ENCODE data around the gene TNNI2.

The TNNI2 gene

DNA sequence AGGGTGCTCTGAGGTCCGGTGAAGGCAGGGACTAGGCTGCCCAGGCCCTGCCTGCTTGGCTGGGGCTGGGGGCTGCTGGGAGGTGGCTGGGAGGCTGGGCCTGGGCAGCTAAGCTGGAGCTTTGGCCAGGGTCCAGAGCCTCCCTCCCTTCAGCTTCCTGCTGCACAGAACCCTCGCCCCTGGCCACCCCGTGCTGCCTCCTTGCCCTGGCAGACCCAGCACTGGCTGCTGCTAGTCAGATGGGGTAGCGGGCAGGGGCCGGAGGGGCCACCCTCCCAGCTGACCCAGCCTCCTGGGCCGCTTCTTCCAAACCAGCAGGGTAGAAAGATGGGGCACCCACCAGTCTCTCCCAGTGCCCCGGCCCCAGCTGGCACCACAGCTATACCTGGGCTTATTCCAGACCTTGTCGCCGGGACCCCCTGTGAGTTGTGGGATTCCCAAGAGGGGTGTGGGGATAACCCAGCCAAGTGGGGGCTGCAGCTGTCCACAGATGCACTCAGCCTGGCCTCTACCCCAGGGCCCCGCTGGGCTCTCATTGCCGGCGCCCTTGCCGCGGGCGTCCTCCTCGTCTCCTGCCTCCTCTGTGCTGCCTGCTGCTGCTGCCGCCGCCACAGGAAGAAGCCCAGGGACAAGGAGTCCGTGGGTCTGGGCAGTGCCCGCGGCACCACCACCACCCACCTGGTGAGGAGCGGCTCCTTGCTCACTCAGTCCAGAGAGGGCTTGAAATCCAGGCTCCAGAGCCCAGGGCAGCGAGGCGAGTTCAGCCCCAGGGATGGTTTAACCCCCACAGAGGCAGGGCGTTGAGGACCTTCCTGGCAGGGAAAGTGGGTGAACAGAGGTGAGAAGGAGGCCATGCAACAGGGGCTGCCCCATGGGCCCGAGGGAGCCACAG lies 3.8 kb upstream of the TNNI2 start, which contains the start of gene SYT8:
Gene SYT8, plus strand, starts transcription at position 212 of the 892 bp plus-strand sequence. Its CDS starts 116 bp downstream, at position 328.
- DNase-seq (ENCODE audit: low read depth): no peak

DNA sequence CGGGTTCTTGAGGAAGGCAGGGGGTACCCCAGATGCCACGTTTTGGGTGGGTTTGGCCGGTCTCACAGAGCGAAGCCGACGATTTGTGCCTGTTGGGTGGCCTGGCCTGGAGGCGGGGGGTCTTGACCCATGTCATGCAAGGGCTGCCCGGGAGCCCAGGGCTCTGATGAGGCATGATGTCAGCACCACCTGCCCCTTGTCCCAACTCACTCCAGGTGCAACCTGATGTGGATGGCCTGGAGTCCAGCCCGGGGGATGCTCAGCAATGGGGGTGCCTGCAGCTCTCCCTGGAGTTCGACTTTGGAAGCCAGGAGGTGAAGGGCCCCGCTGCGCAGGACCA lies 3.1 kb upstream of the TNNI2 start:
- no peak for DNase-seq (ENCODE audit: low read depth)

DNA sequence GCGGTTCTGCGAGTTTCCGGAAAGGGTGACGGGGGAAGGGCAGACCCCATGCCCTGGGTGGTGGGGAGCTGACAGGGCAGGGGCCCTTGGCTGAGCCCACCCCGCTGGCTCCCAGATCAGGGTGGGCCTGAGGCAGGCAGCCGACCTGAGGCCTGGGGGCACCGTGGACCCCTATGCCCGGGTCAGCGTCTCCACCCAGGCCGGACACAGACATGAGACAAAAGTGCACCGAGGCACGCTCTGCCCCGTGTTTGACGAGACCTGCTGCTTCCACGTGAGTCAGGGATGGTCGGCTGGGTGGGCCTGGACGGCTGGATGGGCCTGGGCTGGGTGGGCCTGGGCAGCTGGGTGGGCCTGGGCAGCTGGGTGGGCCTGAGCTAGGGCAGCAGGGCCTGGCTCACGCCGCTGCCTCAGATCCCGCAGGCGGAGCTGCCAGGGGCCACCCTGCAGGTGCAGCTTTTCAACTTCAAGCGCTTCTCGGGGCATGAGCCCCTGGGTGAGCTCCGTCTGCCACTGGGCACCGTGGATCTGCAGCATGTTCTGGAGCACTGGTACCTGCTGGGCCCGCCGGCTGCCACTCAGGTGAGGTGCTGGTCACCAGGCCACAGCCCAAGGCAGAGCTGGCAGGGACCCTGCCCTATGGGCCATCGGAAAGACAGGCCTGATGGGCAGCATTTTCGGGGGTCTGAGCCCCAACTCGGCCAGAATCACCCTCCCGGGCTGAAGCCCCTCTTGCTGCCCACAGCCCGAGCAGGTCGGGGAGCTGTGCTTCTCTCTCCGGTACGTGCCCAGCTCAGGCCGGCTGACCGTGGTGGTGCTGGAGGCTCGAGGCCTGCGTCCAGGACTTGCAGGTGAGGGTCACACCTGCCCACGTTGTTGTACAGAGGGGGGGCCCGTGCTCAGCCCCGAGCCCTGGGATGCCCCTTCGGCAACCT lies 2.5 kb upstream of the TNNI2 start:
- no peak for DNase-seq (ENCODE audit: low read depth)

DNA sequence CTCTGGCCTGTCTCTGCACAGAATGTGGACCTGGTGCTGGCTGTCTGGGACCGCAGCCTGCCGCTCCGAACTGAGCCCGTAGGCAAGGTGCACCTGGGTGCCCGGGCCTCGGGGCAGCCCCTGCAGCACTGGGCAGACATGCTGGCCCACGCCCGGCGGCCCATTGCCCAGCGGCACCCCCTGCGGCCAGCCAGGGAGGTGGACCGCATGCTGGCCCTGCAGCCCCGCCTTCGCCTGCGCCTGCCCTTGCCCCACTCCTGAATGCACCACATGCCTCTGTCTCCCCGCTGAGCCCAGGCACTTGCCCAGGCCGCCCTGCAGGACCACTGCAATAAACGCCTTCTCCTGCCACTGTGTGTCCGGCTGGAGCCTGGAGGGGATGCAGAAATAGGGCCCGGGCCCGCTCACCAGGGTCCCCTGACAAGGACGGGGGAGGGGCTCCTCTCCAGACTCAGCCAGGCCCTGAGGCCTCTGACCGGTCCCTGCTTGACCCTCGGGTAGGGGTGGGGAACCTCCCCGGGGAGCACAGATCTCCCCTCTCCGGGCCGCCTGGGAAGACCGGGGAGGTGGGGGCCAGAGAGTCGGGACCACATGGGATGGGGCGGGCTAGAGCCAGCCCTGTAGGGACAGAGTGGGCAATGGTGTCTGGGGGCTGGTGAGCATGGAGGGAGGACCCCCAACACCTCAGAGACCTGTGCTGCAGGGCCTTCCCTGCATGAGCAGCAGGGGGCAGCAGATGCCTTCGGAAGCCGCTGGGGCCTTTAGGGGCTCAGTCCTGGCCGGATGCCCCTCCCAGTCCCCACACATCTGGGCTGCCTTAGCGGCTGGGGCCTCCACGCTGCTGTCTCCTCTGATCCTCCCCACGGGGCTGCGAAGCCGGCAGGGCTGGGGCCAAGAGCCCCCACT lies 1.4 kb upstream of the TNNI2 start:
- peak; percentile 79 for DNase-seq (ENCODE audit: low read depth)

DNA sequence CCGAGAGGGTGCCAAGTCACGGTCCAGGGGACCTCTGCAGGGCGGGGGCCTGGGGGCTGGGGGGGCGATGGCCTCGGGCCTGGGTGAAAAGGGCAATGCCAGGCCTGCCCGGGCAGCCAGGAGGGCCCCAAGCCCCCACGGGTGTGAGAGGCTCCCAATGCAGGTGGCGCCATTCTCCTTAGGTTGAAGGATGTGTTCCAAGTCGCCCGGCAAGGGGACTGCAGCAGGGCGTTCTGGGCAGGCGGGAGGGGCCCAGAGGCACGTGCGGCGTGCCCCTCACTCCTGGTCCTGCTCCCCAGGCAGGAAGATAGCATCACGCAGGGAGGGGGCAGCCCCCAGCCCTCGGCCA lies 730 bp upstream of the TNNI2 start:
- no peak for DNase-seq (ENCODE audit: low read depth)

GRCh38 chr11:1839204-1839923 lies 583 bp downstream of the TNNI2 start:
- DNase-seq (ENCODE audit: low read depth): no peak

- no peak for DNase-seq (ENCODE audit: low read depth)
Observed at GRCh38 chr11:1839924-1840779, 1.4 kb downstream of the TNNI2 start.

DNA sequence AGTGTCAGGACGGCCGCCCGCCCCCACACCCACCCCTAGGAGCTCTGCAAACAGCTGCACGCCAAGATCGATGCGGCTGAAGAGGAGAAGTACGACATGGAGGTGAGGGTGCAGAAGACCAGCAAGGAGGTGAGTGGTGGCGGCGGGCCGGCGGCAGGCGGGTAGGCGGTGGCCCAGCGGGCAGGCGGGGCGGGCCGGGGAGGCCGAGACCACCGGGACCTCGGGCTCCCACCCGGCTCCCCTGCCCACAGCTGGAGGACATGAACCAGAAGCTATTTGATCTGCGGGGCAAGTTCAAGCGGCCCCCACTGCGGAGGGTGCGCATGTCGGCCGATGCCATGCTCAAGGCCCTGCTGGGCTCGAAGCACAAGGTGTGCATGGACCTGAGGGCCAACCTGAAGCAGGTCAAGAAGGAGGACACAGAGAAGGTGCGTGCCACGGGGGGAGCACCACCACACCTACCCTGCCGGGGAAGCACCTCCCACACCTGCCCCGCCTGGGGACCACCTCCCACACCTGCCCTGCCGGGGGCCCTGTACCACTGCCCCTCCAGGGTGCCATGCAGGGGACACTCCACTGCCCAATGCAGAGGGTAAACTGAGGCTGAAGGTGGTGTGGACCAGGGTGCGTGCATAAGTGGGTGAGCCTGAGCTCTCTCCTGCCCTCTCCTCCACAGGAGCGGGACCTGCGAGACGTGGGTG lies 2.1 kb downstream of the TNNI2 start:
- no peak for DNase-seq (ENCODE audit: low read depth)

- DNase-seq (ENCODE audit: low read depth): no peak
Observed at GRCh38 chr11:1841511-1842148, 2.8 kb downstream of the TNNI2 start.

DNA sequence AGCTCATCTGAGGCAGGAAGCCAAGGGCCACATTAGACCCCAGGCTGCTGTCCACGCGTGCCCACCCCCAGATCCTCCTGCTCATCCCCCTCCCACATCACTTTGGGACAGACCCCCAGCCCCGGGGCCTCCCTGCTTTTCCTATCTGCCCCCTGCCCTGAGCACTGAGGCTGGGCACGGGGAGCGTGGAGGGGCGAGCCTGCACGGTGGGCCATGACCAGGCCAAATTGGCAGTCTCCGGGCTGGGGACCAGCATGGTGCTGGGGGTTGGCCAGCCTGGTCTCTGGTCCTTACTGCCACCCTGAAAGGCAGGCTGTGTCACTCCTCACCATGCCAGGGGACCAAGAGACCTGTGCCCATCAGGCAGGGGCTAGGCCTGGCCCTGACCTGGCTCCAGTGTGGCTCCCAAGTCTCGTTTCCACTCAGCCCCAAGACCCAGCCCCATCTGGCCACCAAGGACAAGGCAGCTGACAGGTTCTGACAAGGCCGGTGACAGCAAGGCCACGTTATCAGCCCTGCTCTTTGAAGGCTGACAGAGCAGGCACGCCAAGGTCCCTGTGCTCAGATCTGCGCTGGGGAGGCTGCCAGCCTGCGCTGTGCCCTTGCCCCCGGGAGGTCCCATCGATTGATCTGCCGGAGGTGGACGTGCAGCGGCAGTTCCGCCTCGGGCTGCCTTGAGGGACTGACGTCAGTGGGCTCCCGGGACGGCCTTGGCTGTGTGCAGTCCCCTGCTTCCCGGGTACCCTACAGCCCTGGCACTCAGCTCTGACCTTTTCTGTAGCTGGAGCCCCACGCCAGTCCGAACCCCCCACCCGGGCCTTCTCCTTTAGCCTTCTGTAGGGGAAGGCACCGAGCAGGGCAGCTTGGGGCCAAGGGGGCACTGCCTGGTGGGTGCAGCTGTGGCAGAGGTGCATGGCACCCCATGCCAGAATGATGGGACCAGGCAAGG lies 3.6 kb downstream of the TNNI2 start:
- DNase-seq (ENCODE audit: low read depth): no peak

DNA sequence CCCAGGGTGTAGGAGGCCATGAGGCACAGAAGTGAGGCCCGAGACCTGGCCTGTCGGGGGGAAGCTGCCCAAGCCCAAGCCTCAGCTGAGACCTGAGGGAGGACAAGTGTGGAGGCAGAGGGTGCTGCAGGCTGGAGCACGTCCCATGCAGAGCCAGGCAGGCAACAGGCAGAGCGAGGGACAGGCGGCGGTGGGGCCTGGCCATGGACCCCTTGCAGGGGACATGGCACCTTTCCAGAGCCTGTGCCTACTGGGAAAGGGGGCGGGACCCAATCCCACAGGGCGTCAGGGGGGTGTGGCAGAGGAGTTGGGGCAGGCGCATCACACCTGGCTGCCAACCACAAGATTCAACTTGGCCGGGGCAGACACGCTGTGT lies 4.3 kb downstream of the TNNI2 start:
- DNase-seq (ENCODE audit: low read depth): no peak

GRCh38 chr11:1843796-1844195 lies 5.0 kb downstream of the TNNI2 start:
- no peak for DNase-seq (ENCODE audit: low read depth)

GRCh38 chr11:1844221-1845094 lies 5.7 kb downstream of the TNNI2 start:
- no peak for DNase-seq (ENCODE audit: low read depth)

DNA sequence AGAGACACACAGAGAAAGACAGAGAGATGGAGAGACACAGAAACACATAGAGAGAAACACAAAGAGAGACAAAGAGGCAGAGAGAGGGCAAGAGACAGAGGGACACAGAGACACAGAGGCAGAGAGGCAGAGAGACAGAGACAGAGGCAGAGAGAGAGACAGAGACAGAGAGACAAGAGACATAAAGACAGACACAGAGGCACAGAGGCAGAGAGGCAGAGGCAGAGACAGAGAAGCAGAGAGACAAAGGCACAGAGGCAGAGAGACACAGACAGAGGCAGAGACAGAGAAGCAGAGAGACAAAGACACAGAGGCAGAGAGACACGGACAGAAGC lies 6.3 kb downstream of the TNNI2 start:
- DNase-seq (ENCODE audit: low read depth): no peak

DNA sequence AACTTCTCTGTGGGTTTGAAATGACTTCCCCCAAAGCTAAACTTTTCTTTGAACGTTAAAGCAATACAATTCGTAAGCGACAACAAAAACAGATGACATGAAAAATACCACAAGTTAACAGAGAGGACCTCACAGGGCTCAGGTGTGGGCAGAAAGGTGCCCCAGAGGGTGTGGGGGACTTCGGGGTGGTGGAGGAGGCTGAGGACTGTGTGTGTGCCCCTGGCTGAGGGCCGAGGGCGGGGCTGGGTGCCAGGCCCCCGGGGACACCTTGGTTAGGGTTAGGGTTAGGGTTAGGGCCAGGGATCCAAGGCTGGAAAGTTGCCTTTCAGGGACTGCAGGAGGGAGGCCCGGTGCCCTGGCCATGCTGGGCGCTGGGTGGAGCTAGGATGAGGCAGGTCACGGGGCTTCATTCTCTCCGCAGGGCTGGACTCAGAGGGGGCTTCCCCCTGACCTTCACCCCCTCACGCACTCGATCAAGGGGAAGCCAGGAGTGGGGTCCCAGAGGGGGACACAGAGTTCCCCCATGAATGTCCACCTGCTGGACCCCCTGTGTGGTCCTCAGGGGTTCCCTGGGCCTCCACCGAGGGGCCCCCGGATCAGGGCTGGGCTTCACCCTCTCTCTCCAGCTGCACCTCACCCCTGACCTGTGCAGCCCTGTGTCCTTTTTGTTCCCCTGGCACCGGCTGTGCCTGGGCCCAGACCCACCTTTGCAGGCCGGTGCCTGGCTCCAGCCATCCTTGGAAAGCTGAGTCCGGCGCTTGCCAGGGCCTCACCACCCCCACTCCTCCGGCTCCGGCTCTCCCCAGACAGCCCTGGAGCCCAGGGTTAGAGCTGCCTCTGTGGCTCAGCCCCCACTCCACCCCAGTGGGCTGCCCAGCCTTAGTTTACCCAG lies 7.0 kb downstream of the TNNI2 start:
- DNase-seq (ENCODE audit: low read depth): no peak

DNA sequence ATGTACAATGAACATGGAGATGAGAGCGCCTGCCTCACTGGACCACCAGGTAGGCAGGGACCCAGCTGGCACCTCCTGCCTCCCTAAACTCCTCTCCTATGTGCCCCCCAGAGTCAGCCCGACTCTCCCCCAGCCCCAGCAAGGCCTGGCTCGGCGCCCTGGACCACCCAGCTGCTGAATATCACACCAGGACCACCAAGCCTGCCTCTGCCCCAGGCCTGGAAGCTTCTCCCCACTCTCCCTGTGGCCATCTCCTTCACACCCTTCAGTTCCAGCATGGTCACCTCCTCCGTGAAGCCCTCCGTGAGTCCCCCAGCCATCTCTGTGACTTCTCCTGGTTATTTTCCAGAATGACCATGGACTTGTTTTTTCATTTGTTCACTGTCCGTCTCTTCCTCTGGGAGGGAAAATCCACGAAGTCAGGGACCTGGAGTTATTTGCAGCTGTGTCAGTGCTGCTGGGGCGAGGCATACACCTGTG lies 7.7 kb downstream of the TNNI2 start:
- DNase-seq (ENCODE audit: low read depth): no peak

Data from activated gamma-delta T cell treated with anti-CD3 and anti-CD28 coated beads, Interleukin-2, amount 50 U/mL, for 16 hours (primary cell).